ENCODE measurements around the gene PLAAT3. TPM values are rescaled to one million over a fixed set of nuclear protein-coding genes. Genes with fewer than 3 reads are reported as not detected.
"Not testable (repeated sequence)": the region's sequence is repeated elsewhere in the genome, so short reads cannot be mapped to it uniquely, and the experiment has no call there.

Gene PLAAT3
- total RNA-seq, 1 donor from 2014 or later = 91.8 TPM

DNA sequence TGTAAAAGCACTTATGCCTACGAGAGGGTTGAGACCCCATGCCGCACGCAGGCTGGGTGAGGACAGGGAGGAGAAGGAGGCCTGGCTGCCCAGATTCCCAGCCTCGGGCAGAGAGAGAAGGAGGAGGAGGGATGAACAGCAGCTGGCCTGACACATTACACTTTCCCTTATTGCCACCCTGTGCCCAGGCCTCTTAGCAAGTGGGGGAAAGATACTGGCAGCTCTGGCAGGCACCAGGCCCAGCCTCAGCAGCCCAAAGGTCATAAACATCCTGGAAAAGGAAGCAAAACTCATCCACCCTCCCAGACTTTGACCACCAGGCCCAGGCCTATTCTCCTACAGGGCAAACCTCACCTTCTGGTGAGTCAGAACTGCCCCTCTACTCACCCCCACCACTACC is 4.7 kb downstream of the PLAAT3 start:
- peak; percentile 58 for DNase-seq (ENCODE audit: low spot score)

DNA sequence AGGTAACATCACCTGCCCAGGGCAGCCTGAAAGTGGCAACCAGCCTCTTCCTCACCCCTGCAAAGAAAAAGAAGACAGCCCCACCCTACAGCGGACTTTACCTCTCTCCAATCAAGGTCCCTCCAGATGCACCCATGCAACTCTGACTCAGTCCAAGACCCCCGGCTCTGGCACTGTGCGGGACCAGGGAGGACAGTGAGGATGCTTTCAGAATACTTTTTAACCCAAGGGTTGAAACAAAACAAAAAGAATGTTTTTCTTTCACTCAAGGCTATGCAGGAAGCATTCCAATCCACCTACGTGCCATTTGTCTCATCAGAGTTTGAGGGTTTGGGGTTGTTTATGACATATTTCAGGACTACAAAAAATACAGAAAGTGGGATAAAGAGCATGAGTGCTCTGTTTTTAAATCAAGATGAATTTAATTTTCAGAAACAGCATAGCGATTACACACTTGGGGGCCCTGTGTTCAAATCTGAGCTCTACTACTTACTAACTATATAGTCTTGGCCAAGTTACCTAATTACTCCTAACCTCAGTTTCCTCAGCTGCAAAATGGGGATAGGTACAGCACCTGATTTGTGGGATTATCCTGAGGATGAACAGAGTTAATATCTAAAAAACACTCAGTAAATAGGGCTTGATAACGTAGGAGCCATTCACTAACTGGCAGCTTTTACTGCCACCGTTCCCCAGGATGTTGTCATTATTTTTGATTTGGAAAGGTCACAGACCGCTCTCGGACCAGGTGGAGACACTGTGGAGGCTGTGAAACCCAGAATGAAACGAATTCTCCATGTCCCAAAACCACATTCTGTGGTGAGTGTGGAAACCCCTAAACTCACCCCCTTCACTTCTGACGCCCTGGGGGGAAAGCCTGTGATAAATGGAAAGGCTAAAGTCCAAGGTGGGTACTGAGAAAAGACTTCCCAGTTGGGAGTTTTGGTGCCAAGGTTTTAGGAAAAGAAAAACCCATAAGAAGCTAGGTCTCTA is 5.6 kb downstream of the PLAAT3 start:
- DNase-seq (ENCODE audit: low spot score) = no peak

DNA sequence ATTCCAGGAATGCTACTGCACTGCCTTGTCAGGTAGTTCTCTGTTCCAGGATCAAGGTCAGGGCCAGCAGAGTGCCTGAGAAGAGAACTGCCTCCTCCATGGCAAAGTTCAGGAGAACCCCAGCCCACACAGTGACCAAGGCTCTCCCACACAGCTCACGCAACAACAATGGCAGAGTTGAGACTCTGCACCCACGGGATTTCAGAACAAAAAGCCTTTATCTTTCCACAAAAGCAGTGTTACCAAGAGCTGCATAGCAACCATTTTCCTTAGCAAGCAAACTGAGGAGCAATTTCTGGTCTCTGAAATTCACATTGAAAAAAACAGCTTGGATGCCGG is 11.1 kb downstream of the PLAAT3 start:
- no peak for DNase-seq (ENCODE audit: low spot score)

DNA sequence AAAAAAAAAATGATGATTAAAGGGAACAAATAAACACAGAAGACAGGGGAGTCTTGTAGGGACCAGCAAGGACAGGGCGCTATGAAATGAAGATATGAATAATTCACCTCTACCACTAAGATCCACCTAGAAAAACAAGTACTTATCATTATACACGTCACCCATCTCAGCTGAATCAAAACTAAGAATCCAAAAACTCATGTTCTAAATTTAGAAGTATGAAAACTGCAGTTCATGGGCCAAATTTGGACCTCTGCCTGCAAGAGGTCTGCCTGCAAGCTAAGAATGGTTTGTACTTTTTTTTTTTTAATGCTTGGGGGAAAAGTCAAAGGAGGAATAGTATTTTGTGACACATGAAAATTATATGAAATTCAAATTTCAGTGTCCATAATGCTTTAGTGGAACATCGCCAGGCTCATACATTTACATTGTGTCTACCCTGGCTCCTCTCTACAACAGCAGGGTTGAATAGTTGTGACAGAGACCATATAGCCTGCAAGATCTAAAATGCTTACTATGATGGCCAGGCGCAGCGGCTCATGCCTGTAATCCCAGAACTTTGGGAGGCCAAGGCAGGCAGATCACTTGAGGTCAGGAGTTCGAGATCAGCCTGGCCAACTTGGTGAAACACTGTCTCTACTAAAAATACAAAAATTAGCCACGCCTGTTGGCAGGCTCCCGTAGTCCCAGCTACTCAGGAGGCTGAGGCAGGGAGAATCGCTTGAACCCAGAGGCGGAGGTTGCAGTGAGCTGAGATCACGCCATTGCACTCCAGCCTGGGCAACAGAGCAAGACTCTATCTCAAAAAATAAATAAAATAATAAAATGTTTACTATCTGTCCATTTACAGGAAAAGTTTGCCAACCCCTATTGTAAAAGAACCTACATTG is 11.7 kb downstream of the PLAAT3 start:
- DNase-seq (ENCODE audit: low spot score) = not testable (repeated sequence)

DNA sequence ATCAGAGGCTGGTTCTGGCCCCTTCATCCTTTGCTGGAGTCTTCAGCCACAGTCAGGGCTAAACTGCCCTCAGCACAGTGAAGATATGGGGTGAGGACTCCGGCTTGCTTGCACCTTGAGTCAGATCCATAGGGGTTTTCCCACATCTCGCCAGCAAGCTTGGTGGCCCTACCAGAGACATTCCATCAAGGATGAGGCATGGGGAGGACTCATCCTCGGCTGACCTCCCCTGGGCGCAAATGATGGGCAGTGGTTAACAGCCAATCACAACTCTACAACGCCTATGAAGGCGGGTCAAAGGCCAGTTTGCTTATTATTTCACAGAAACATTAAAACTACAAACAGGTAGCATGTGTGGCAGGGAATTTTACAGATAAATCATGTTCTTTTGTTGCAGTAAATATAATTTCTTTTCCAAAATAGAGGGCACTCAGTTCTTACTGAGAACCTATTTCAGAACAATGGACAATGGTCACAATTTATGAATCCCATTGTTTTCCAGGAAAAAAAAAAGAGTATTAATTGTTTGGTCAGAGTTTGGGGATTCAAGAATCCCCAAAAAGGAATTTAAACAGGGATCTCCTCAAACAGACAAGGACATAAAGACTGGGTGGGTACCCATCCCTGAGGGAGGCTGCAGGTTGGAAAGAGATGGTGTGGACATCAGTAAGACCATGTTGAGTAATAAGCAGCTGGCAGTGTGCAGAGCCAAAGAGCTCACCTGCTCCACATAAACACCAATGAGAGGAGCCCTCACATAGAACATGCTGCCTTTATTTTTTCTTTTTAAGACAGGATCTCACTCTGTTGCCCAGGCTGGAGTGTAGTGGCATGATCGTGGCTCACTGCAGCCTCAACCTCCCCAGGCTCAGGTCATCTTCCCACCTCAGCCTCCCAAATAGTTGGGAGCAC is 14.8 kb downstream of the PLAAT3 start:
- no peak for DNase-seq (ENCODE audit: low spot score)

DNA sequence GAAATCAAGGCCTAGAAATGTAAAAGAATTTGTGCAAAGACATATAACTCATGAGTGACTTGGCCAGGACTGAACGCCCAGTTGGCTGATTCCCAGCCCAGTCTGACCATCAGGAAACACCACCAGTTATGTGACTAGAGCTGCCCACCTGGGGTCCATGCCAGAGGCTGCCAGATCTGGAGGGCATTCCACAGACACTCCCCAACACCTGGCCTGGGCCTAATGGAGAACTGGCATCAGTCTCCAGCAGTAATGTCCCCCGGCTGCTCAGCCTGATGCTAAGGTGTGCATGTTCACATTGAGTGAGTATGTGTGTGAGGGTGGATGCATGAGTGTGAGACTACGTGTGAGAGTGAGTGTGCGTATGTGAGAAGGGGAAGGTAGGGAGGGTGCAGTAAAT is 15.7 kb downstream of the PLAAT3 start:
- DNase-seq (ENCODE audit: low spot score) = no peak

DNA sequence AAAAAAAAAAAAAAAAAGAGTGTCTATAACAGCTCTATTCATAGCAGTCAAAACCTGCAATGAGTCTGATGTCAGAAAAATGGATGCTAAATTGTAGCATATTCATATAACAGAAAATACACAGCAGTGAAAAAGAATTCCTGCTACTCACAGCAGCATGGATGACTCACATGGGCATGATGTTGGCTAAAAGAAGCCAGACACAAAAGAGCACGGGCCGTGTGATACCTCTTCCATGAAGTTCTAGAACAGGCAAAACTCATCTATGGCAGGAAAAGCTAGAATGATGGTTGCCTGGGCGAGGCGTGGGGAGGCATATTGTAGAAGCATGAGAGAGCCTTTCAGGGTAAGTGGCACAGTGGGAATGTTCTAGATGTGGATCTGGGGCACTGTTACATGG is 18.9 kb downstream of the PLAAT3 start:
- no peak for DNase-seq (ENCODE audit: low spot score)

DNA sequence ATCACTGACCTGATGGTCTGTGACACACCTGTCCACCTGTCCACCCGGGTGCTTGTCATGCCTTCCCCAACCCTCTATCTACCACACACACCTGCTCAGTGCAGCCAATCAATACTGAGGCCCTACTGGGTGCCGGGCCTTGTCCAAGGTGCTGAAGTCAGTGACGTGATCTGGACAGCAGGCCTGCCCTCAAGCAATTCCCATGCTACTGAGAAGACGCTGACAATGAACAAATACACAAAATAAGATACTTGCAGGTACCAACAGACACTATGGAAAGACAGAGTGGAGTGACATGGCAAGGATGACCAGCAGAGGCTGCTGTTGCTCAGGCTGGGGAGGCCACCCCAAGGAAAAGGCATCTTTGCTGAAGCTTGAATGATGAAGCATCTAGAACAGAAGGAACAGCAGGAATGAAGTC is 21.2 kb downstream of the PLAAT3 start:
- no peak for DNase-seq (ENCODE audit: low spot score)

DNA sequence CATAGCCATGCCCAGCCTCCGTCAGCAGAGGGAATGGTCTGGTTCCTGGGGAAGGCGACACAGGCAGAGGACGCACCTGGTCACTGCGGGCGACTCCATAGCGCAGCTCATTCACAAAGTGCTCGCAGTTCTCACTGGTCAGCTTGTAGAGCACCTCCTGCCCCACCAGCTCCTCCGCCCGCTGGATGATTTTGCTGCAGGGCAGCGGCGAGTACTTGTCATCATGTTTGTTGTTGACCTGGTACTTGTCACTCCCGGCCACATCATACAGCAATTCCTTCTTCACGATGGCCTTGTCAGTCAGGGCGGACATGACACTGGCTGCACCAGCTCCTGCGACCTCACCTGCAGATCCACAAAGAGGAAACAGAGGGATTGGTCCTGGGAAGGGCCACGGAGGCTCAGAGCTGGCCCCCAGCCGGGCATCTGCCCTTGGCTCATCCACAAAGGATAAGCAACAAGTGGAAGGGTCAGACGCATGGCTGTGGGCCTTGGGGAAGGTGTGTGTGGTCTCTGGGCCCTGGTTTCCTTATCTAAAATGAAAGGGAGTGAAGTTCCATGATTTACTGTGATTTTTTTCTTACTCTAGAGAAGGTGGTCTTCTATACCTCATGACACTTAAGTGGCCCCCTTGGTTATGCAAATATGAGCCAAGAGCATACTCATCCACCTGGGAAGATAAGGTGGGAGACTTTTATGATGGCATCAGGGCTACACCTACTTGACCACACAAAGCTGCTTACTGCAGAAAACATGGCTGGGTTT is 24.0 kb downstream of the PLAAT3 start:
- DNase-seq (ENCODE audit: low spot score) = peak; percentile 9

DNA sequence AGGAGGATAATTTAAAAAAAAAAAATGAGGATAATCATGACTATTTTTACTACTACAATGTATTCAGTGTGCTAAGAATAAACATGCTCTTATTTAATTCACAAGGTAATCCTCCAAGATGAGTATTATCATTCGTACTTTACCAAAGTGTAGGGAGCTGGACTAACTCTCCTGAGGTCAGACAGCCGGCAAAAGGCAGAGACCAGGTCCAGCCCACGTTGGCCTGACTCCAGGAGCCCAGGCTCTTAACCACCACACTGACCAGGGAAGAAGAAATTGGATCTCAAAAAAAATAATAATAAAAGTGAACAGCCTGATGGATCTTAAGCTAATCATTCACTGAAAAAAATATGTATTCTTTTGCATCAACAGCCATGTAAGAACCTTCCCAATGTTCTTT is 25.2 kb downstream of the PLAAT3 start:
- DNase-seq (ENCODE audit: low spot score) = no peak

DNA sequence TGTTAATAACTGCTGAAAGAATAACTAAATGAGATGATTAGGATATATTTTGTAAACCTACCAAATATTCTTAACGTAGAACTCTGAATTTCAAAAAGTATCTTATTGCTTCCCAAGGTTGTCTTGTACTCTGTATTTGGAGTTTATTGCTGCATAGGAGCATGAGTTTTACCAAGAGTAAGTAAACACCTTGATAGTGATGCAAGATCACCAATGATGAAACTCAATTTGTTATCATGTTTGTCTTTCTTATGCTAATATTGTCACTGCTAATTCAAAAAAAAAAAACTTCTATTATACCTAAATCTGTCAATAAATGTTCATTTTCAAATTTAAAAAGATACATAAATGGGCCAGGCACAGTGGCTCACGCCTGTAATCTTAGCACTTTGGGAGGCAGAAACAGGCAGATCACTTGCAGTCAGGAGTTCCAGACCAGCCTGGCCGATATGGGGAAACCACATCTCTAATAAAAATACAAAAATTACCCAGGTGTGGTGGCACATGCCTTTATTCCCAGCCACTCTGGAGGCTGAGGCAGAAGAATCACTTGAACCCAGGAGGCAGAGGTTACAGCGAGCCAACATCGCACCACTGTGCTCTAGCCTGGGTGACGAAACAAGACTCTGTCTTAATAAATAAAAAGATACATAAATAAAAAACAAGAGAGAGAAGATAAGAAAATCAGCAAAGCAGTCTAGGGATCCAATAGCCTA is 27.6 kb downstream of the PLAAT3 start:
- DNase-seq (ENCODE audit: low spot score) = no peak

DNA sequence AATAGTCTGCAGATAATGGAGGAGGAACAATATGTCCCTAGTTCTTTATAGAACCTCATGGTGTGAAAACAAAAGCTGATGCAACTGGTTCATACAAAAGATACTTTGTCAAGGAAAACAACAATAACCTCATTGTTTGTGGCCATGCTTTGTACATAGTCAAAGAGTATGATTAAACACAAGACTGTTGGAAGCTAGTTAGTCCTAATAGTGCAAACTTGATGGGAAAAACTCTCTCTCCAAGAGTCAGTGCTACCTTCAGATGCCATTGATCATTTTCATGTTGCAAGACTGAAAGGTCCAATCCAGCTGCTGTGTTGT is 30.9 kb downstream of the PLAAT3 start:
- DNase-seq (ENCODE audit: low spot score) = no peak

DNA sequence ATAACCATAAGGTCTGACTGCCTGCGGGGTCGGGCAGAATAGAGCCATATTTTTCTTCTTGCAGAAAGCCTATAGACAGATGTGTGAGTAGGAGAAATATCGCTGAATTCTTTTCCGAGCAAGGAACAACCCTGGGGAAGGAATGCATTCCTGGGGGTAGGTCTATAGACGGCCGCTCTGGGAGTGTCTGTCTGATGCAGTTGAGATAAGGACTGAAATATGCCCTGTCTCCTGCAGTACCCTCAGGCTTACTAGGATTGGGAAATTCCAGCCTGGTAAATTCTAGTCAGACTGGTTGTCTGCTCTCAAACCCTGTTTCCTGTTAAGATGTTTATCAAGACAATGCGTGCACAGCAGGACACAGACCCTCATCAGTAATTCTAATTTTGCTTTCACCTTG is 33.0 kb downstream of the PLAAT3 start:
- not testable (repeated sequence) for DNase-seq (ENCODE audit: low spot score)

DNA sequence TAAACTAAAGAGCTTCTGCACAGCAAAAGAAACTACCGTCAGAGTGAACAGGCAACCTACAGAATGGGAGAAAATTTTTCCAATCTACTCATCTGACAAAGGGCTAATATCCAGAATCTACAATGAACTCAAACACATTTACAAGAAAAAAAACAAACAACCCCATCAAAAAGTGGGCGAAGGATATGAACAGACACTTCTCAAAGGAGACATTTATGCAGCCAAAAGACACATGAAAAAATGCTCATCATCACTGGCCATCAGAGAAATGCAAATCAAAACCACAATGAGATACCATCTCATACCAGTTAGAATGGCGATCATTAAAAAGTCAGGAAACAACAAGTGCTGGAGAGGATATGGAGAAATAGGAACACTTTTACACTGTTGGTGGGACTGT is 35.4 kb downstream of the PLAAT3 start:
- not testable (repeated sequence) for DNase-seq (ENCODE audit: low spot score)

DNA sequence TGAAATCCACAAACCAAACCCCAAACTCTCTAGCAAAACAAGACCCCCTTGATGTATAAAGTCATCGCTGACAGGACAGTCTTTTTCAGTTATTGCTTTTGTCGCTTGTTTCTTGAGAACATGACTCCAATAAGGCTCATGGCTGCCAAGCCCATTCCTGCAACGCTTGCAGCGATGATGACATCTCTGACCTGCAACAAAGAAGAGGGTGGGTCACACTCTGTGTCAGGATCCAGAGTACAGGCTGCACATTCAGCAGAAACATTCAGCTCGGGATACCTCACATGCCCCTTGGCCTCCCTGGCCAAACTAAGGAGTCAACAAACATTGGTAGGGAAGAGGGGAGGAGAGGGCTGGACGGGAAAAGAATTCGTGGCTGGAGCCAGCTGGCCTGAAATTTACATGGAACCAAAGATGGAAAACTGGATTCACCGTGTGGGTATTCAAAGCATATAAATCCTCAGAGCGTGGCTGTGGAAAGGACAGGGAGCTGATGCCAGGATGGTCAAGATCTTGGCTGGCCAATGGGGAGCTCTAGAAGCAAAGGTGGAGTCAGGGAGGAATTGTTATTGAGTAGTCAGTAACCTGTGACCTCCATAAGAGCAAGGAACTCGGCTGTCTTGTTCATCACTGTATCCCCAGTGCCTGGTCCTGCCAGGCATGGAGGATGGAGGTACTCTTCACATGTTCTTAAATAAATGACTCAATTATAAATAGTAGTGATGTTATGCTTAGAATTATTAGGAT is 39.2 kb downstream of the PLAAT3 start:
- DNase-seq (ENCODE audit: low spot score) = no peak

DNA sequence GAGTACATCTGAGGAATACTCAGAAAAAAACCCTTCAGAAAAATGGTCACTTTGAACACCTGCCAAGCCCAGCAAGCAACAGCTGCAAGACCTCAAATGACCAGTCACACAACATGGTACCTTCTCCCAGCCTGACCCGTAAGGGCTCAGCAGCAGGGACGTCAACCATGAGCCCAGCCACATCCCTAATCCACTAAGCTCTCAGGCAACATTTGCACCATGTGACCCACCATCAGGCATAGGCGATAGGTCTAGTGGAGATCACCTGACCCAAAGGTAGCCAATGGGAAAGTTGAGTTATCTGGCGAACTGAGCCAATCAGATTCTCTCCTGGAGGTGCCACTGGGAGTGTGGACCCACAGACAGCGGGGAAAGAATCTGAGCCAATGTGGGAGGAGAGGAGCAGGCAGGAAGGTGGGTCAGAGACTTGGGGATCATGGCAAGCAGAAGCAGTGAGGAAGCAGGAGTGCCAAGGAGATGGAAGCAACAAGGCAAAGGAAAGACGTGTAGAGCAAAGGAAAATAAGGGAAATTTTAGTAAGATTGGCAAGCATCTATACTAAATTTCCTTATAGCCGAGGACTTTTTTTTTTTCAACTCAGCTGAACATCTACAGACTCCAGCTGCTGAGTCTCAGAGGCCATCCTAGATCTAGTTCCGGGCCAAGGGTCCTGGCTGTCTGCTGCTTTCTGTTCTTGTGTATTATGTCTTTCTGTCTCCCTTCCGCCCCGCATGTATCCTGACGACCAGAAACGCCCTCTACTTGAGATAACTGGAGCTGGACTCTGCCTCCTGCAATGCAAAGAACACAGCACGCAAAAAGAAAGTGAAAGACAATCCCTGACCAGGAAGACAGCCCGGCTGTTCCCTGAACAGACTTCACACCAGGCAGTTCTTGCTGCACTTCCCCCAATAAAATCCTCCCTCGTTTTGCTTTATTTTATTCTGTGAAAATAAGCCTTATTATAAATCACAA is 40.1 kb downstream of the PLAAT3 start:
- peak; percentile 78 for DNase-seq (ENCODE audit: low spot score)

DNA sequence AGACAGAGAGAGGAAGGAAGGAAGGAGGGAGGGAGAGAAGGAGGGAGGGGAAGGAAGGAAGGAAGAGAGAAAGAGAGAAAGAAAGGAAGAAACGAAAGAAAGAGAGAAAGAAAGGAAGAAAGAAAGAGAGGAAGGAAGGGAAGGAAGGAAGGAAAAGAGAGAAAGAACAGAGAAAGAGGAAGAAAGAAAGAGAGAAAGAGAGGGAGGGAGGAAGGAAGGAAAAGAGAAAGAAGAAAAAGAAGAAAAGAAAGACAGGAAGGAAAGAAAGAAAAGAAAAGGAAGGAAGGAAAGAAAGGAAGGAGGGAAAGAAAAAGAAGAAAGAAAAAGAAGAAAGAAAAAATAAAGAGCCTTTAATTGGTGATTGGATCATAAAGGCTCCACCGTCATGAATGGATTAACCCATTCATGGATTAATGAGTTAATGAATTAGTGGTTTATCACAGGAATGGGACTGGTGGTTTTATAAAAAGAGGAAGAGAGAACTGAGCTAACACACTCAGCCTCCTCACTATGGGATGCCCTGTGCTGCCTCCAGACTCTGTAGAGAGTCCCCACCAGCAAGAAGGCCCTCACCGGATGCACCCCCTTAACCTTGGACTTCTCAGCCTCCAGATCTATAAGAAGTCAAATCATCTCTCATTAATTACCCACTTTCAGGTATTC is 42.1 kb downstream of the PLAAT3 start:
- no peak for DNase-seq (ENCODE audit: low spot score)

DNA sequence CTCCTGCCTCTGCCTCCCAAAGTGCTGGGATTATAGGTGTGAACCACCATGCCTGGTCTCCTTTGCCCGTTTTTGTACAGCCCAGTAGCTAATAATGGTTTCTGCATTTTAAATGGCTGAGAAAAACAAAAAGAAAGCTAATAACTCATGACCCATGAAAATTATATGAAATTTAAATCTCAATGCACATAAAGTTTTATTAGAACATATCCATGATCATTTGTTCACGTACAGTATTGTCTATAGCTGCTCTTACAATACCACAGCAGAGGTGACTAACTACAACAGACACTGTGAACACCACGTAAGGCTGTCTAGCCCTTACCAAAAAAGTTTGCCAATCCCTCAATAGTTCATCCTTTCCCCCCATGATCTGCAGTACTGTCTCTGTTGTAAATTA is 44.7 kb downstream of the PLAAT3 start:
- DNase-seq (ENCODE audit: low spot score) = no peak

All from mucosa of gallbladder (tissue), 1 donor.